Omental fat pad (tissue), 4 donors: ENCODE results near the gene ZNF609. TPM values are rescaled to one million over a fixed set of nuclear protein-coding genes. Genes with fewer than 3 reads are reported as not detected.

Source experiments
- ATAC-seq: fragments of 150-250 bp; one replicate; pipeline ENCODE4 v1.9.1; 2016; ENCODE audit warnings: mild to moderate bottlenecking, moderate library complexity; ENCODE audit not compliant: low FRiP score
- DNase-seq: peaks from one replicate; pipeline ENCODE4 v3.0.0-alpha.2; 2019; ENCODE audit warnings: low spot score
- total RNA-seq, 4 donors: library from RNA; depleted of rRNA; stranded (reverse); fragments of >200 nt; gene quantifications; one replicate each; pipeline ENCODE4 v1.1.0, GENCODE V29; 2016
- TF ChIP-seq, protein P1 (sequence below), 3 donors: fragments of 450-650 bp; IDR thresholded peaks; one replicate each; pipeline ENCODE4 v1.5.1; 2016 to 2017; ENCODE audit warnings: antibody characterized with exemption in 3 of 3, mild to moderate bottlenecking in 3 of 3, moderate library complexity in 2 of 3

Gene ZNF609
- total RNA-seq, 4 donors from 2014 or later, result 26.1 to 32.4 (median 29.6) TPM

DNA sequence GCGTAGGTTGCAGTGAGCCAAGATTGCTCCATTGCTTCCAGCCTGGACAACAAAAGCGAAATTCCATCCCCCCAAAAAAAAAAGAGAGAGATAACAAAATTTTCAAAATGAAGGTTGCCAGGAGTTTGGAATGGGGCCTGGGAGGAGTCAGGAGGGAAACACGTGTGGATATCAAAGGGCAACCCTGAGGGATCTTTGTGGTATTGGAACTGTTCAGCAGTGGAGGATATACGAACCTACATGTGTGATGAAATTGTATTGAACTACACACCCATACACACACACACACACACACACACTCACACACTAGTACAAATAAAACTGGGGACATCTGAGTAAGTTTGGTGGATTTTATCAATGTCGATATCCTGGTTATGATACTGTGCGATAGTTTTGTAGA is 253.2 kb downstream of the ZNF609 start:
- DNase-seq, result no peak
- no peak for ATAC-seq

DNA sequence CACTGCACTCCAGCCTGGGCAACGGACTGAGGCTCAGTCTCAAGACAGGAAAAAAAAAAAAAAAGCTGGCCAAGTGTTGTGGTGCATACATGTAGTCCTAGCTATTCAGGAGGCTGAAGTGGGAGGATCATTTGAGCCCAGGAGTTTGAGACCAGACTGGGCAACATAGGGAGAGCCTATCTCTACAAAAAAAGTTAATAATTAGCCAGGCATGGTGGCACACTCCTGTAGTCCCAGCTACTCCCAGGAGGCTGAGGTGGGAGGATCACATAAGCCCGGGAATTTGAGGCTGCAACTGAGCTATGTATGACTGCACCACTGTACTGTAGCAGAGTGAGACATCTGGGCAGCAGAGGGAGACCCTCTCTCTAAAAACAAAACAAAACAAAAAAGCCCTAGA is 256.1 kb downstream of the ZNF609 start:
- TF ChIP-seq, protein P1, sequence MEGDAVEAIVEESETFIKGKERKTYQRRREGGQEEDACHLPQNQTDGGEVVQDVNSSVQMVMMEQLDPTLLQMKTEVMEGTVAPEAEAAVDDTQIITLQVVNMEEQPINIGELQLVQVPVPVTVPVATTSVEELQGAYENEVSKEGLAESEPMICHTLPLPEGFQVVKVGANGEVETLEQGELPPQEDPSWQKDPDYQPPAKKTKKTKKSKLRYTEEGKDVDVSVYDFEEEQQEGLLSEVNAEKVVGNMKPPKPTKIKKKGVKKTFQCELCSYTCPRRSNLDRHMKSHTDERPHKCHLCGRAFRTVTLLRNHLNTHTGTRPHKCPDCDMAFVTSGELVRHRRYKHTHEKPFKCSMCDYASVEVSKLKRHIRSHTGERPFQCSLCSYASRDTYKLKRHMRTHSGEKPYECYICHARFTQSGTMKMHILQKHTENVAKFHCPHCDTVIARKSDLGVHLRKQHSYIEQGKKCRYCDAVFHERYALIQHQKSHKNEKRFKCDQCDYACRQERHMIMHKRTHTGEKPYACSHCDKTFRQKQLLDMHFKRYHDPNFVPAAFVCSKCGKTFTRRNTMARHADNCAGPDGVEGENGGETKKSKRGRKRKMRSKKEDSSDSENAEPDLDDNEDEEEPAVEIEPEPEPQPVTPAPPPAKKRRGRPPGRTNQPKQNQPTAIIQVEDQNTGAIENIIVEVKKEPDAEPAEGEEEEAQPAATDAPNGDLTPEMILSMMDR (IDR thresholded peaks at IDR 0.05), result no peak
- ATAC-seq, result no peak
- no peak for DNase-seq

More for the DNA sequence above, 253.2 kb downstream of the ZNF609 start:
- TF ChIP-seq, protein P1 (IDR thresholded peaks at IDR 0.05), result no peak

DNA sequence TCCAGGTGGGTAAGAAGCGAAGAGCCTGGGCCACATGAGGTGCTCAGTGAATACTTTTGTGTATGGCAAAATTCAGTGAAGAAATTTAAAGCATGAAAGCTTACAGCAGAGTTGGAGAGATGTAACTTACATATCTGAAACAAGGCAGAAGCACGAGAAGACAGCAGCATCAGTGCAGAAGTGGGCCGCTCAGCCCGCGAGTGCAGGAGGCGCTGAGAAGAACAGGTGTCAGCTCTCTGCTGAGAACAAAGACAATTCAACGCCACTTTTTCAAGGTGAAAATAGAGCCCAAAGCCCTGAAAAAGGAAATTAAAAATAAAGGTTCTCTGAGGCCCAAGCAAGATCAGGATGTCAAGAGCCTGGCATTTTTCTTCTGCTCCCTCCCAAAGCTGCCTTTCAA is 256.8 kb downstream of the ZNF609 start:
- no peak for ATAC-seq
- DNase-seq, result no peak
- TF ChIP-seq, protein P1 (IDR thresholded peaks at IDR 0.05), result no peak

DNA sequence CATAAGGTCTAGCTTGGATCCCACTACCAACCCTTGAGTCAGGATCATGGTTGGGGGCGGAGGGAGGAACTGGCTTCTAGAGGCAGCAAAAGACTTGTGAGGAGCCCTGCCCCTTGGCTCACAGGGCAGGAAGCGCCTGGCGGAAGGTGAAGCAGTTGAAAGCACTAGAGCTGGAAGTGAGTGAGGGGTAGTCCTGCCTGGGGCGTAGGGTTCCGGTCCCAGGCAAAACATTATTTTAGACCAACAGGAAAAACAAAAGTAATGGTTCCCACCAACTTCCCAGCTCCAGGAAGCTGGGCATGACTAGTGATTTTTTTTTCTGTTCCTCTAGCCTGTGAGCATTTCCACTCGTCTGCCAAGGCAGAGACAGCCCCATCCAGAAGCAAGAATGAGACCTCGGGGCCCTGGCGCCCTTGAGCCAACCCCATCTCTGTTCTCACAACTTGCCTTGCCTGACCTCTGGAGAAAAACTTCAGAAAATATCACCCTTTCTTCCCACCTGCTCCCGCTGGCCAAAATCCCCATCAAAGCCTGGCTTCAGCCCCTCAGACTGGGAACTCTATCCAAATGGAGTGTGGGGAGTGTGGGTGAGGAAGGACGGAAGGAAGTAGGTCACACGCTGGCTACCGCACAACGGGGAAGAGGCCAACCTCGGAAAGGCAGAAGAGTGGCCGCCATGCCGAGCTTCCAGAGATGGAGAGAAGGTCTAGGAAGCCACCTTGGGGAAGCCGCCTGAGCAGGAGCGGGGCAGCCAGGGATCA is 257.5 kb downstream of the ZNF609 start:
- TF ChIP-seq, protein P1 (IDR thresholded peaks at IDR 0.05), result no peak
- no peak for DNase-seq
- ATAC-seq, result no peak

DNA sequence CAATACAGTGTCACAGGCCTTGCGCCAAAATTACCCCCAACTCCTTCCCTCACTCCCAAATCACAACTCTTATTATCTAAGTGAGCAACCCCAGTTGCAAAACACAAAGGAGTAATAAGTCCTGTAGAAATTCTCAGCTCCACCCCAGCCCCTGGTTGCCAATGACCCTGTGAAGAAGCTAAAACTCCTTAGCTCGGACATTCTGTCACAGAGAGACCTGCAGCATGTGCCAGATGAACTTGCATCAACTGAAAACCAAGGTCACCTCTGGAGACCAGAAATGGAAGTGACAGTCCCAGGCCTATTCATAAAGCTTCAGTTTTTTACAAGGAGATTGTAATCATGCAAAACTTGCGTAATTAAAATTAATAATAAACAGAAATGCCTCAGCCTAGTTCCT is 259.8 kb downstream of the ZNF609 start:
- DNase-seq (no peak), ATAC-seq (no peak)
- TF ChIP-seq, protein P1 (IDR thresholded peaks at IDR 0.05), result no peak

DNA sequence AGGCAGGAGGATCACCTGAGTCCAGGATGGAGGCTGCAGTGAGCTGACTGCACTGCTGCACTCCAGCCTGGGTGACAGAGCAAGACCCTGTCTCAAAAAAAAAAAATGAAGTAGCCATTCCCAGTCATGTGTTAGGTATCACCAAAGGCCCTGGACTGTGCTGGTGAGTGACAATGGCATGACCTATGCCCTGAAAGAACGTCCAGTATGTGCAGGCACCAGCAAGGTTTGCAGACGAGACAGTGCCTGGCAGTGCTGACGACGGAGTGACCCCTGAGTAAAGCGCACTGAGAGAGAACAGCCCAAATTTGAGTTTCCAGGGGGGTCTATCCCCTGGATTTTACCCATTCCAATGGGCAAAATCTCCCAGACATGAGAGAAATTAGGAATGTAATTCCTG is 269.8 kb downstream of the ZNF609 start:
- DNase-seq (no peak), ATAC-seq (no peak)
- TF ChIP-seq, protein P1 (IDR thresholded peaks at IDR 0.05), result no peak
